ENCODE data around the gene GPR157. TPM values are rescaled to one million over a fixed set of nuclear protein-coding genes. Genes with fewer than 3 reads are reported as not detected.
A peak's percentile ranks its signal among the peaks of the same experiment; 100 is the strongest.

GPR157 gene
- total and polyA plus RNA-seq, 2 of the 13 experiments (the other 11 are each of a cell fraction or from before 2014, with no cell fraction given): 10.1 to 19.2 TPM

DNA sequence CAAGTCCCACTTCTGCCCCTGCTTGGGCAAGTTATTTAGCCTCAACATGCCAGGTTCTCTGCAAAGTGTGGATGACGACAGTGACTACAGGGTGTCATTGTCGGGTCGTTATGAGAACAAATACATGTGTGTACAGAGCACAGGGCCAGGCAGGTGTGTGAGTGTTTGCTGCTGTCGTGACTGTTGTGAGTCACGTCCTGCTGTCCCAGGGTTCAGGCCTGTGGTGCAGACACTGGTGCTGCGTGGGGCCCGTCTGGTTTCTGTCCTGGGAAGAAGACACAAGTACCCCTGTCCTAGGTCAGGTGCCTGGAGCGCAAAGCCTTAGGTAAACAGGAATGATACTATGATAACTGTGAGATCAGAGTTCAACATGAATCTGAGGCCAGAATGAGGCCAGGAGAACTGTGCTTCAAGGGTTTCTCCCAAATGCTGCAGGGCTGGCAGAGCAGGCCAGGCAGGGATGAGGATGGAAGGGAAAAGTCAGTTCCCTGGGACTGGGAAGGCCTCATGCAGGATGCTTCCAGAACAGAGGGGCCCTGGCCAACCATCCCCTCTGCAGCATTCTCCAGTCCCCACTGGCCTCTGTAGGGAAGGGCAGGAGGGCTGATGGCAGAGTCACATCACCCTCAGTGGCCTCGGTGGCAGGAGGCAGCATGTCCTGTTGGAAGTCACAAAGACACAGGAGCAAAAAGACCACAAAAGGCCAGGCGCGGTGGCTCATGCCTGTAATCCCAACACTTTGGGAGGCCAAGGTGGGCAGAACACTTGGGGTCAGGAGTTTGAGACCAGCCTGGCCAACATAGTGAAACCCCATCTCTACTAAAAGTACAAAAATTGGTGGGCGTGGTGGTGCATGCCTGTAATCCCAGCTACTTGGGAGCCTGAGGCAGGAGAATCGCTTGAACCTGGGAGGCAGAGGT lies 15.7 kb downstream of the GPR157 start (continued):
- TF ChIP-seq ZNF605 (CRISPR knock-in tag; IDR thresholded peaks at IDR 0.05) (0 out of 2 replicates have a peak, but pooled peaks have one; percentile 1), ZNF350 (CRISPR knock-in tag; IDR thresholded peaks at IDR 0.05; ENCODE audit: borderline replicate concordance, low read depth) (peak; percentile 90), SIN3A (IDR thresholded peaks at IDR 0.05; ENCODE audit: borderline replicate concordance, low read depth, low read length) (peak; percentile 77; the same call in 1 of the 2 replicates), RXRB (CRISPR knock-in tag; IDR thresholded peaks at IDR 0.05; ENCODE audit: borderline replicate concordance) (peak; percentile 94), ZFP90 (CRISPR knock-in tag; IDR thresholded peaks at IDR 0.05; ENCODE audit: borderline replicate concordance) (0 out of 2 replicates have a peak, but pooled peaks have one; percentile 59), DPF2 (CRISPR knock-in tag; IDR thresholded peaks at IDR 0.05; ENCODE audit: borderline replicate concordance, low read depth) (peak; percentile 87), NR2C2 (CRISPR knock-in tag; IDR thresholded peaks at IDR 0.05; ENCODE audit: borderline replicate concordance) (peak; percentile 51), ATF7 (IDR thresholded peaks at IDR 0.05) (peak; percentile 48; the same call in 1 of the 2 replicates), ATF7 (CRISPR knock-in tag; IDR thresholded peaks at IDR 0.05) (0 out of 2 replicates have a peak, but pooled peaks have one; percentile 34), ZNF878 (CRISPR knock-in tag; IDR thresholded peaks at IDR 0.05) (peak; percentile 71; the same call in 1 of the 2 replicates), LCORL (IDR thresholded peaks at IDR 0.05) (peak; percentile 79), LCORL (CRISPR knock-in tag; IDR thresholded peaks at IDR 0.05) (peak; percentile 98)
- TF ChIP-seq, protein P1, sequence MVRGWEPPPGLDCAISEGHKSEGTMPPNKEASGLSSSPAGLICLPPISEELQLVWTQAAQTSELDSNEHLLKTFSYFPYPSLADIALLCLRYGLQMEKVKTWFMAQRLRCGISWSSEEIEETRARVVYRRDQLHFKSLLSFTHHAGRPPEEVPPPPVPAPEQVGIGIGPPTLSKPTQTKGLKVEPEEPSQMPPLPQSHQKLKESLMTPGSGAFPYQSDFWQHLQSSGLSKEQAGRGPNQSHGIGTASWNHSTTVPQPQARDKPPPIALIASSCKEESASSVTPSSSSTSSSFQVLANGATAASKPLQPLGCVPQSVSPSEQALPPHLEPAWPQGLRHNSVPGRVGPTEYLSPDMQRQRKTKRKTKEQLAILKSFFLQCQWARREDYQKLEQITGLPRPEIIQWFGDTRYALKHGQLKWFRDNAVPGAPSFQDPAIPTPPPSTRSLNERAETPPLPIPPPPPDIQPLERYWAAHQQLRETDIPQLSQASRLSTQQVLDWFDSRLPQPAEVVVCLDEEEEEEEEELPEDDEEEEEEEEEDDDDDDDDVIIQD (CRISPR knock-in tag; IDR thresholded peaks at IDR 0.05; ENCODE audit: low read depth): peak; percentile 56; the same call in 1 of the 2 replicates
- TF ChIP-seq, protein P2, sequence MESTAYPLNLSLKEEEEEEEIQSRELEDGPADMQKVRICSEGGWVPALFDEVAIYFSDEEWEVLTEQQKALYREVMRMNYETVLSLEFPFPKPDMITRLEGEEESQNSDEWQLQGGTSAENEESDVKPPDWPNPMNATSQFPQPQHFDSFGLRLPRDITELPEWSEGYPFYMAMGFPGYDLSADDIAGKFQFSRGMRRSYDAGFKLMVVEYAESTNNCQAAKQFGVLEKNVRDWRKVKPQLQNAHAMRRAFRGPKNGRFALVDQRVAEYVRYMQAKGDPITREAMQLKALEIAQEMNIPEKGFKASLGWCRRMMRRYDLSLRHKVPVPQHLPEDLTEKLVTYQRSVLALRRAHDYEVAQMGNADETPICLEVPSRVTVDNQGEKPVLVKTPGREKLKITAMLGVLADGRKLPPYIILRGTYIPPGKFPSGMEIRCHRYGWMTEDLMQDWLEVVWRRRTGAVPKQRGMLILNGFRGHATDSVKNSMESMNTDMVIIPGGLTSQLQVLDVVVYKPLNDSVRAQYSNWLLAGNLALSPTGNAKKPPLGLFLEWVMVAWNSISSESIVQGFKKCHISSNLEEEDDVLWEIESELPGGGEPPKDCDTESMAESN (CRISPR knock-in tag; conservative IDR thresholded peaks at IDR 0.05): peak; percentile 69; the same call in 1 of the 2 replicates
- TF ChIP-seq, protein P3, sequence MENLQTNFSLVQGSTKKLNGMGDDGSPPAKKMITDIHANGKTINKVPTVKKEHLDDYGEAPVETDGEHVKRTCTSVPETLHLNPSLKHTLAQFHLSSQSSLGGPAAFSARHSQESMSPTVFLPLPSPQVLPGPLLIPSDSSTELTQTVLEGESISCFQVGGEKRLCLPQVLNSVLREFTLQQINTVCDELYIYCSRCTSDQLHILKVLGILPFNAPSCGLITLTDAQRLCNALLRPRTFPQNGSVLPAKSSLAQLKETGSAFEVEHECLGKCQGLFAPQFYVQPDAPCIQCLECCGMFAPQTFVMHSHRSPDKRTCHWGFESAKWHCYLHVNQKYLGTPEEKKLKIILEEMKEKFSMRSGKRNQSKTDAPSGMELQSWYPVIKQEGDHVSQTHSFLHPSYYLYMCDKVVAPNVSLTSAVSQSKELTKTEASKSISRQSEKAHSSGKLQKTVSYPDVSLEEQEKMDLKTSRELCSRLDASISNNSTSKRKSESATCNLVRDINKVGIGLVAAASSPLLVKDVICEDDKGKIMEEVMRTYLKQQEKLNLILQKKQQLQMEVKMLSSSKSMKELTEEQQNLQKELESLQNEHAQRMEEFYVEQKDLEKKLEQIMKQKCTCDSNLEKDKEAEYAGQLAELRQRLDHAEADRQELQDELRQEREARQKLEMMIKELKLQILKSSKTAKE (CRISPR knock-in tag; IDR thresholded peaks at IDR 0.05; ENCODE audit: borderline replicate concordance): peak; percentile 97
- TF ChIP-seq, protein P4, sequence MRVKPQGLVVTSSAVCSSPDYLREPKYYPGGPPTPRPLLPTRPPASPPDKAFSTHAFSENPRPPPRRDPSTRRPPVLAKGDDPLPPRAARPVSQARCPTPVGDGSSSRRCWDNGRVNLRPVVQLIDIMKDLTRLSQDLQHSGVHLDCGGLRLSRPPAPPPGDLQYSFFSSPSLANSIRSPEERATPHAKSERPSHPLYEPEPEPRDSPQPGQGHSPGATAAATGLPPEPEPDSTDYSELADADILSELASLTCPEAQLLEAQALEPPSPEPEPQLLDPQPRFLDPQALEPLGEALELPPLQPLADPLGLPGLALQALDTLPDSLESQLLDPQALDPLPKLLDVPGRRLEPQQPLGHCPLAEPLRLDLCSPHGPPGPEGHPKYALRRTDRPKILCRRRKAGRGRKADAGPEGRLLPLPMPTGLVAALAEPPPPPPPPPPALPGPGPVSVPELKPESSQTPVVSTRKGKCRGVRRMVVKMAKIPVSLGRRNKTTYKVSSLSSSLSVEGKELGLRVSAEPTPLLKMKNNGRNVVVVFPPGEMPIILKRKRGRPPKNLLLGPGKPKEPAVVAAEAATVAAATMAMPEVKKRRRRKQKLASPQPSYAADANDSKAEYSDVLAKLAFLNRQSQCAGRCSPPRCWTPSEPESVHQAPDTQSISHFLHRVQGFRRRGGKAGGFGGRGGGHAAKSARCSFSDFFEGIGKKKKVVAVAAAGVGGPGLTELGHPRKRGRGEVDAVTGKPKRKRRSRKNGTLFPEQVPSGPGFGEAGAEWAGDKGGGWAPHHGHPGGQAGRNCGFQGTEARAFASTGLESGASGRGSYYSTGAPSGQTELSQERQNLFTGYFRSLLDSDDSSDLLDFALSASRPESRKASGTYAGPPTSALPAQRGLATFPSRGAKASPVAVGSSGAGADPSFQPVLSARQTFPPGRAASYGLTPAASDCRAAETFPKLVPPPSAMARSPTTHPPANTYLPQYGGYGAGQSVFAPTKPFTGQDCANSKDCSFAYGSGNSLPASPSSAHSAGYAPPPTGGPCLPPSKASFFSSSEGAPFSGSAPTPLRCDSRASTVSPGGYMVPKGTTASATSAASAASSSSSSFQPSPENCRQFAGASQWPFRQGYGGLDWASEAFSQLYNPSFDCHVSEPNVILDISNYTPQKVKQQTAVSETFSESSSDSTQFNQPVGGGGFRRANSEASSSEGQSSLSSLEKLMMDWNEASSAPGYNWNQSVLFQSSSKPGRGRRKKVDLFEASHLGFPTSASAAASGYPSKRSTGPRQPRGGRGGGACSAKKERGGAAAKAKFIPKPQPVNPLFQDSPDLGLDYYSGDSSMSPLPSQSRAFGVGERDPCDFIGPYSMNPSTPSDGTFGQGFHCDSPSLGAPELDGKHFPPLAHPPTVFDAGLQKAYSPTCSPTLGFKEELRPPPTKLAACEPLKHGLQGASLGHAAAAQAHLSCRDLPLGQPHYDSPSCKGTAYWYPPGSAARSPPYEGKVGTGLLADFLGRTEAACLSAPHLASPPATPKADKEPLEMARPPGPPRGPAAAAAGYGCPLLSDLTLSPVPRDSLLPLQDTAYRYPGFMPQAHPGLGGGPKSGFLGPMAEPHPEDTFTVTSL (CRISPR knock-in tag; IDR thresholded peaks at IDR 0.05; ENCODE audit: borderline replicate concordance): peak; percentile 92

Data from HepG2 (cell line).